GM12873 (cell line): Measurements from ENCODE around the gene CCNL1.

Experiments
- CTCF ChIP-seq: IDR thresholded peaks from 2 replicates; pipeline ENCODE4 v1.5.1; 2012; ENCODE audit warnings: low read depth, mild to moderate bottlenecking, moderate library complexity, low read length, control low read depth; ENCODE audit not compliant: insufficient read depth; ENCODE audit errors: missing control alignments

Gene CCNL1

DNA sequence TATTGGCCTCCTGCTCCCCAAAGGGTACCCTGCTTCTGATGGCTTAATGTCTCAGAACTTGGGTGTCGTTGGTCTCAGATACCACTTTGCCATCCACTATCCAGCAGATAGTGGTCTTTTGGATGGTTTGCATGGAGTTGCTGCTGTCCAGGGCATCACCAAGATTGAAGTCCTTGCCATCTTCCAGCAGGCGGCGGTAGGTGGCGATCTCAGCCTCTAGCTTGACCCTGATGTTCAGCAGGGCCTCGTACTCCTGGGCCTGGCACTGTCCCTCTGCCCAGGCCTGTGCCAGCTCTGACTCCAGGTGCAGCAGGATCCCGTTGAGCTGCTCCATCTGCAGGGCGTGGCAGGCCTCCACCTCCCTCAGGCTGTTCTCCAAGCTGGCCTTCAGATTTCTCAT is 2.7 kb upstream of the CCNL1 start:
- TF ChIP-seq CTCF, result peak; percentile 60

DNA sequence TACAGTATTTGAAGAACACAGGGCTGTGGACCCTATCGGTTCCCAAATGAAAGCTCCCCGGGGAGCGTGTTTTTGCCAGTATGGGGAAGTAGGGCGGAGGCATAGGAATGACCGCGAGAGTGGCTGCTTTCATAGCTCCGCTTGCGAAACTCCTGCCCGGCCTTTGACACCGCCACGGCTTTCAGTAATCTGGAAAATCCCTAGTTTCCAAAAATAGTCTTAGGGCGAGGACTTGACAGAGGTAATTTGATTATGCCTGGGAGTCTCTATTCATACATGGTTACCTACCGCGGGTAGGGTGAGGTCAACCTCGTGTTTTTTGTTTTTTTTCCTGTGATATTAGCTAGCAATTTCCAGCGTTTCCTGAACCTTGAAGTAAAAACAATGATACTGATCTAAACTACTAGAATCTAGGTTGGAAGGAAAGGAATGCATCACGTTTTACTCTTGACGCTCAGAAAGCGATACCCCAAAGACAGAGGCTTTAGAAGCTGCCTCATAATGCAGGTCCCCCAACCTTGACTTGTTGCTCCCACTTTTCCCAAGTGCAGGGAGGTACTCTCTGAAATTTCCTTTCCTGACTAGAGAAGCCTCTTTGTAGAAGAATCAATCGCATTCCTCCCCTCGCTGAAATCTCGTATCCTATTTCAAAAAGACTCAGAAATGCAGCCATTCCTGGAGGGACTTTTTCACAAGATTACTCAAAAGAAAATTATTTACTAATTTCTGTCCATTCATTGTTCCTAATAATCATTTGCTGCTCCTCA is 894 bp upstream of the CCNL1 start:
- no peak for TF ChIP-seq CTCF

- no peak for TF ChIP-seq CTCF
These were observed 748 bp downstream of the CCNL1 start for GRCh38 chr3:157159037-157159761.

GRCh38 chr3:157157836-157158235 is 2.1 kb downstream of the CCNL1 start:
- no peak for TF ChIP-seq CTCF

DNA sequence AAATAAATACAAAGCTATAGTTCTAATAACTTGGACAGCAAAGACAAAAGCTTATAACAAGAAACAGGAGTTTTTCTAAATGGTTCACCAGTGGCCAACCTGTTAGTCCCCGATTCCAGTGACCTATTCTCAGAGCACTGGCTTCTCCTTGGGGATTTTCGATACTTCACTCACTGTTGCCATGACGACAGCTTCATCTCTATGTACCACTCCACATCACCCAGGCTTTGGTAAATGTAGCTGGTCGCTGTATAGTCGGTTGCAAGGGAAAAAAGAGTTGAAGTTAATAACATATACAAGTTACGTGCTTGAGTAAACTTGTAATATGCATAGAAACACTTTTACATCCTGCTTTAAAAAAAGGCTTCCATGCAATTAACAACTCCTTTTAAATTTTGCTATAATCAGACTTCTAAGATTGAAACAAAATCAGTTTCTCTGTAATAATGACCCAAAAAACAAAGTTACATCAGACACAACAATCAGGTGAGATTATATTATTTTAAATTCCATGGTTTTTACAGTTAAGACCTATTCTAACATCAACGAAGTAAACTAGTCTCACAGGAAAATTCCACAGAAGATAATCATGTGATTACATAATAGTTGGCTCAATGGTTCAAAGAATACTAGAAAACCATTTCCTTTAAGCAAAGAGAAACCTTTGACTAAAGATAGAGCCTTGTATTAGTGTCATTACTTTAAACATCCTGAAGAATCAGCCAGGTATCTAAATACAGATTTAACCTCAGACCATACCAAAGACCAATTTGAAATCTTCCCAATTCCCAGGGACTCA is 2.9 kb downstream of the CCNL1 start:
- no peak for TF ChIP-seq CTCF

DNA sequence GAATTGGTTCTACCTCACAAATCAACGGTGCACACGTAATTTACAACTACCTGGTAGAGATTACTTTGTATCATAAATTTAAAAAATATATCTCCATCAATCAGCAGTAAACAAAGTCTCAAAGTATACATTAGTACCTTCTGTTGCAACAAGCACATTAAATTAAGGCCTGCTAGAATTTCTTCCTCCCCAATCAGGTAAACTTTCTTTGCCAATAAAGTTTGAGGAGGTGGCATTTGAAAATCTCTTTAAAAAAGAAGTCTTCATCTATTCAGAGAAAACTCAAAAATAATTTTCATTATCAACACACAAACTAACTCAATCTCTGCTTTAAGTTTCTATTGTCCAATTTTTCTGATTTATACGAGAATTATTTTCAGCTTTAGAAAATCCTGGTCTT is 4.4 kb downstream of the CCNL1 start:
- no peak for TF ChIP-seq CTCF

DNA sequence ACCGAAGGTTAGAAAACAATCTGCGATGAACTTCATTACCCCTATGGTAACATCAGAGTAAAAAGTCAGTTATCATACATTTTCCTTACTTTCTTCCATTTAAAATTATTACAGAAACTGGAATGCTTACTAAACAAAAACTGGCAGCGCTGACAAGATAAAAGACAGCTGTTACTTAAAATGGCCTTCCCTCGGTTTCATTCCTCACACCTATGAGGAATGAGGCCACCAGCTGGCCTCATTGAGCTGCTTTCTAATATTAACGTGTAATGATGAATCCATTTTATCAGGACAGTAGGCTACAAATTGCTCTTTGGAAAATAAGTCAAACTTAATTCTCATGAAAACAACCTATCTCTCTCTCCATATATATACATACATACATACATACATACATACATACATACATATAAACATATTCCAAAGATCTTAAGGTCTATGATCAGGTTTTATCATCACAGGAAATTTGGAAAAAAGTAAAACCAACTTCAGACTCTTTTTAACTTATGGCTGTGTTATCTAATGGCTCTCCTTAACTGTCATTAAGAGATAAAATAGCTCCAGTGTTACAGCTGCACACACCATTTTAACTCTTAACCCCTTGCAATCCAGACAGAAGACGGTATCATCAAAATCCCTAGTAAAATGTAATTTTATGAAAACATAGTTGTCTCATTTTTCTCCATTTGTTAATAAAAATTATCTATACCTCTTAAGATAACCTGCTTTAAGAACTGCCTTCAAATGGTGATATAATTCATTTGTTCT is 5.2 kb downstream of the CCNL1 start:
- no peak for TF ChIP-seq CTCF
